Measurements from ENCODE around the gene VSTM5. TPM values are rescaled to one million over a fixed set of nuclear protein-coding genes. Genes with fewer than 3 reads are reported as not detected.

The VSTM5 gene
- total and polyA plus RNA-seq, 2 of the 8 experiments (the other 6 are each of a cell fraction or from before 2014, with no cell fraction given) = 0.22 to 0.70 TPM

- Histone ChIP-seq H3K4me3 (ENCODE audit: extremely low read depth in 1 of 4, insufficient read depth in 2 of 4, low read depth in 3 of 4, low read length in 4 of 4) (no peak overlapping the region), H2AFZ (ENCODE audit: low read length) (no peak overlapping the region), H3K18ac (ENCODE audit: extremely low read depth, low read length) (no peak overlapping the region), H3K79me2 (ENCODE audit: control insufficient read depth in 1 of 2, insufficient read depth in 2 of 2, low read length in 2 of 2) (no peaks in the 10 kb centered on the region), H3K4me2 (ENCODE audit: insufficient read depth in 1 of 2, low read depth in 2 of 2, low read length in 2 of 2) (no peak overlapping the region), H2BK15ac (ENCODE audit: low read length) (no peak overlapping the region), H2BK20ac (ENCODE audit: low read length) (no peak overlapping the region), H4K20me1 (replicated peaks in 1 of 2; ENCODE audit: control insufficient read depth in 1 of 2, insufficient read depth in 2 of 2, low read length in 2 of 2) (no peaks in the 10 kb centered on the region), H4K91ac (replicated peaks; ENCODE audit: insufficient read length, low read length) (no peak overlapping the region), H3K36me3 (ENCODE audit: control insufficient read depth in 2 of 4, insufficient read depth in 4 of 4, low read length in 3 of 4) (no peaks in the 10 kb centered on the region), H3K4ac (replicated peaks; ENCODE audit: insufficient read length, low read depth, low read length) (no peak overlapping the region), H2BK5ac (ENCODE audit: low read depth, low read length) (no peak overlapping the region), H3K27me3 (replicated peaks in 1 of 4; ENCODE audit: control insufficient read depth in 3 of 4, extremely low read depth in 1 of 4, insufficient read depth in 3 of 4, low read length in 3 of 4) (no peaks in the 10 kb centered on the region), H3K27ac (ENCODE audit: low read depth, low read length) (no peak overlapping the region), H3K14ac (ENCODE audit: insufficient read length) (no peak overlapping the region), H3K9me3 (ENCODE audit: insufficient read depth in 2 of 2, low read depth in 1 of 2, low read length in 1 of 2) (no peaks in the 10 kb centered on the region), H3K23me2 (ENCODE audit: low read depth, low read length) (no peaks in the 10 kb centered on the region), H2BK12ac (ENCODE audit: low read depth, low read length) (no peak overlapping the region; the same call in 1 of the 2 replicates), H3K4me1 (replicated peaks in 1 of 4; ENCODE audit: control insufficient read depth in 3 of 4, insufficient read depth in 4 of 4, low read length in 3 of 4) (no peaks in the 10 kb centered on the region), H2BK120ac (replicated peaks; ENCODE audit: low read depth, low read length) (no peak overlapping the region), H2AK5ac (ENCODE audit: low read depth, low read length) (no peak overlapping the region), H3K23ac (ENCODE audit: insufficient read length) (no peak overlapping the region), H3K79me1 (ENCODE audit: low read depth, low read length) (no peaks in the 10 kb centered on the region), H3K56ac (replicated peaks; ENCODE audit: insufficient read length, low read depth, low read length) (no peak overlapping the region), H4K8ac (ENCODE audit: extremely low read depth, insufficient read depth, low read length) (no peak overlapping the region), H4K5ac (ENCODE audit: insufficient read length, low read depth, low read length) (no peak overlapping the region), H3K9ac (replicated peaks in 1 of 4; ENCODE audit: extremely low read depth in 1 of 4, low read depth in 3 of 4, low read length in 3 of 4) (no peak overlapping the region)
- ChIA-PET CTCF (ENCODE audit: partially characterized antibody) (no interaction called here), POLR2A (ENCODE audit: partially characterized antibody) (interaction anchor here (1.3 kb wide), 1 partner anchor 23 kb away, joined by 4 read pairs; no protein-coding TSS in a partner anchor)
- TF ChIP-seq EGR1 (IDR thresholded peaks at IDR 0.05; ENCODE audit: borderline replicate concordance, low read depth, low read length) (no peak), NRF1 (IDR thresholded peaks at IDR 0.05; ENCODE audit: low read depth, low read length) (no peak), BRCA1 (IDR thresholded peaks at IDR 0.05; ENCODE audit: low read depth, low read length) (no peak), E2F6 (IDR thresholded peaks at IDR 0.05) (no peak), MAFK (IDR thresholded peaks at IDR 0.05; ENCODE audit: low read depth, low read length) (no peak), GTF2F1 (IDR thresholded peaks at IDR 0.05; ENCODE audit: borderline replicate concordance, low read depth, low read length) (no peak), SUZ12 (IDR thresholded peaks at IDR 0.05; ENCODE audit: low read length) (no peak), ATF3 (IDR thresholded peaks at IDR 0.05; ENCODE audit: insufficient read depth, low read depth, low read length) (no peak), RXRA (IDR thresholded peaks at IDR 0.05; ENCODE audit: insufficient read depth, low read depth, low read length) (no peak), HDAC2 (IDR thresholded peaks at IDR 0.05; ENCODE audit: borderline replicate concordance in 1 of 2, low read depth in 2 of 2, low read length in 2 of 2) (no peak)
- WGBS, 2 experiments (ENCODE audit: extremely low coverage in 1 of 2, insufficient coverage in 1 of 2, insufficient read length in 1 of 2, insufficient replicate concordance in 2 of 2, low coverage in 1 of 2, low lambda C conversion rate in 2 of 2, missing lambda C conversion rate in 1 of 2) = 96% methylated on average over 6 of the region's 6 CpGs; no CpG with 5 or more reads in 1 of the 2 experiments
- FAIRE-seq (no peak), DNase-seq (ENCODE audit: low read depth in 1 of 2, low spot score in 2 of 2) (no peak)
Measured at GRCh38 chr11:93842461-93842860, 8.0 kb downstream of the VSTM5 start.
